Measurements from ENCODE around the gene FHIT. TPM values are rescaled to one million over a fixed set of nuclear protein-coding genes. Genes with fewer than 3 reads are reported as not detected.
A peak's percentile ranks its signal among the peaks of the same experiment; 100 is the strongest.

Gene FHIT
- total RNA-seq, 1 donor from 2014 or later, result 10.2 TPM

DNA sequence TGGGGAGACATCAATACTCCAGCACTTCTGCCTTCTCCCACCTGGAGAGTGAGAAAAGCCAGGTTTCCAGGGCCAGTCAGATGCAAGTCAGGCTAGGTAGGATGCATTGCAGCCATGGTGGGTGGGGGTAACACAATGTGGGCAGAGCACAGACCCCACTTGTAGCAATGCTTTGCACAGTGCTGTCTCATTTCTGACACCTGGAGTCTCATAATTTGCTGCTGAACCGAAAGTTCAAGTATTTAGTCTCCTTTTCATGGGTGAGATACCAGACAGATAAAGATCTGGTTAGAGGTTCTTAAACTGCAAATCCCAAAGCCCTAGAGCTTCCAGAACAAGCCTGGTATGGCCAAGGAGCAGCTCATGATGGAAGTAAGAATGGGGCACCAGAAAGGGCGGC lies 1321.1 kb downstream of the FHIT start:
- ATAC-seq, result no peak
- intact Hi-C loops (cut with DNase I), result no loop called here
- no peak for DNase-seq (ENCODE audit: low spot score)

DNA sequence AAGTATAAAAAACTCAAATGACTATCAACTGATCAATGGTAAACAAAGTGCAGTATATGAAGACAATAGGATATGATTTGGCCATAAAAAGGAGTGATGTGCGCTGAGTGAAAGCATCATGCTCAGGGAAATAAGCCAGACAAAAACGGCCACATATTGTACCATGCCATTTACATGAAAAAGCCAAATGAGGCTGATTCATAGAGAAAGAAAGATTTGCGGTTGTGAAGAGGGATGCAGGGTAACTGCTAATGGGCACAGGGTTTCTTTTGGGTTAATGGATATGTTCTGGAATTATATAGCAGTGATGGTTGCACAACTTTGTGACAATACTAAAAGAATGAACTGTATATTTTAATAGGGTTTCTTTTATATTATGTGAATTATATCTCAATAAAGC lies 1324.2 kb downstream of the FHIT start:
- intact Hi-C loops (cut with DNase I), result no loop called here
- ATAC-seq, result no peak

DNA sequence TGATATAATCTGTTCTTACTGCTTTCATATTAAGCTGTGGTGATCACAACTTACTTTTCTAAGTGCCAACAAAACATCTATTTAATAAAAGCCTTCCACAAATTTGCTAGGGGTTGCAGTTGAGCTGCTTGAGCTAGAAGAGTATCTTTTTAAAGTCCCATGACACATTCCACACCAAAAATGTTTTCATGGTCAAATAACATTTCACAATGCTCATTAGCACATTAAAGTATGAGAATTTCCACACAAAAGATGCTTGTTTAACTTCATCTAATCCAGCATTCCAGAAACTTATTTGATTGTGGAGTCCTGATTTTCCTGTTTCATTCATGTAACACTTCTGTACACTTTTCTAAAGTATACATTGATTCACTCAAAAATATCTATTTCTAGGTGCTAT lies 1325.3 kb downstream of the FHIT start:
- ATAC-seq (no peak), DNase-seq (ENCODE audit: low spot score) (no peak)
- intact Hi-C loops (cut with DNase I), result no loop called here

More for the DNA sequence above, 1324.2 kb downstream of the FHIT start:
- DNase-seq (ENCODE audit: low spot score), result no peak

DNA sequence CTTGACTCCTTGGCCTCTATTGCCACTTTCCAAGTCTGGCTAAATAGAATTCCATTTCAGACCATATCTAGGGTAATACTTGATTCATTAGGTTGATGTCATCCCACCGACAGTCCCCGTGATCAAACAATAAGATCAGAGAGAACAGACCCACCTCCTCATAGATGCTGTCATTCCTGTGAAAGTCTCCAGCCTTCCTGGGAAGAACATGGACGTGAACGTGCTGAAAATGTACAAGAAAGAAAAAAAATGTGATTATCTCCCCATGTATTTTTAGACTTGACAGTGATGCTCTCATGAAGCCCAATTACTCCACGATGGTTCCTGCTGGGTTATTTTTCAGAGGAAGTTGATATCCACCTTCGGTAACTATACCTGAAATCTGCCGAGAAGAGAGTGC lies 1329.1 kb downstream of the FHIT start:
- DNase-seq (ENCODE audit: low spot score), result no peak
- ATAC-seq, result no peak
- intact Hi-C loops (cut with DNase I), result no loop called here

DNA sequence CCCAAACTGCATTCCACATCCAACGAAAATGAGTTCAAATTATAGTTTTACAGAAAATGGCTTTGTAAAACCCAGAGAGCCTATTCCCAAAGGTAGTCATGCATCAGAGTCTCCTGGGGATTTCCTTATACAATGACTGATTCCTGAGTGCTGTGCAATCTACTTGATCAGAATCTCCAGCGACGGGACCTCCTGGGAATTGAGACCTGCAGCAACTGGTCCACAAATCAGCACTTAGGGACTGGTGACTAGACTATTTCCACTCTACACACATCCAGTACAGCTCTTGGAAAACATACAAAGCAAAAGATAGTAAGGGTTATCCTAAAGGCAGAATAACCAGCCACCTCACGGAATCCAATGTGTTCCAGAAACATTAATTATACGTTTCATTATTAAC lies 1330.4 kb downstream of the FHIT start:
- DNase-seq (ENCODE audit: low spot score) (no peak), ATAC-seq (no peak)
- intact Hi-C loops (cut with DNase I), result no loop called here

DNA sequence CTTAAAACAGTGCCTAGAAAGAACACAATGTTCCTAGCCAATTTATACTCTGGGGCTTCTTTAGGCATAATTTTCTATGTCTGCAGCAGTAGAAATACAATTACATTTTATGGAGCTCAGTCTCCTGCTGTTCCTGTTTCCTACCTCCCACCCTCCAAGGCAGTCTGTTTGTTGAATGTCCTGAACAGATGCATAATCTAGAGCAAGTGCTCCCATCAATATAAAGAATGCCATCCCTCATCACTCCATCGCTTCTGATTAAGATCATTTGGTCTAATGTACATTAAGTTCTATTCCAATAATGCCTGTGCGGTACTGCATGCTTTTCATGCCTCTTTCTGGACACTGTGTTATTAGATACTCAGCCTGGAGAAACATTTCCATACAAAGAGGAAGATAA lies 1331.7 kb downstream of the FHIT start:
- DNase-seq (ENCODE audit: low spot score) (no peak), ATAC-seq (no peak)
- intact Hi-C loops (cut with DNase I), result no loop called here

DNA sequence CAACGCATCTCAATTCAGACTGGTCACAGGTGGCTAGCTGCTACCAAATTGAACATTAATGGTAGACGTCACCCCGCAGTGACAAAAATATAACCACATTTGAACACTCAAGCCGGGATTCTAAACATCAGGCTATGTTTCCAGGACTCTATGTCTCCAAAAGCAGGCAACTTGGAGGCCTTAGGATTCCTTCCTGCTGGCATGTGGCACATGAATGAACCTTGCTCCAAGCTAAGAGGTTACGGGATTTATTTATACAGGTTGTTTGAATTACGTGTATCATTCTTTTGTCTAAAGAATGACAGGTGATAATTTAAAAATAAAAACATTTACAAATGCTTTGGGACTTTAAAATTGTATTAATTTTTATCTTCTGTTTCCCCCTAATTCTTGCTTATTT lies 1337.0 kb downstream of the FHIT start:
- intact Hi-C loops (cut with DNase I), result no loop called here
- ATAC-seq, result no peak
- no peak for DNase-seq (ENCODE audit: low spot score)

DNA sequence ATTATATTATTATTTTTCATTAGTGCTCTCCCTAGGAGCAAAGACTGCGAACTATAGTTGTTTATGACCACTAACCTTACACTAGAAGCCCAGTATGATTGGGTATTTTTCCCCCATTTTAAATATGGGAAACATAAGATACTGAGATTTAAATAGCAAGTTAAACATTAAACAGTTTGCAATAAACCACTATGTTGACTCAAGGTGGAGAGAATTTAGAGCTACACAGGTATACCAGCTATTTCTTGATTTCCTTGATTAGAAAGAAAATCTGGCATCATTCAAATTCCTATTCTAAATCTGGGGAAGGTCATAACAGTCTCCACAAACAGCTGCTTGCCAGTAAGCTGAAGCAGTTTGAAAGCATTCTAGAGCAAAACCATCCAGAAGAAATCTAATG lies 1337.6 kb downstream of the FHIT start:
- intact Hi-C loops (cut with DNase I), result no loop called here
- no peak for DNase-seq (ENCODE audit: low spot score)
- ATAC-seq, result no peak

DNA sequence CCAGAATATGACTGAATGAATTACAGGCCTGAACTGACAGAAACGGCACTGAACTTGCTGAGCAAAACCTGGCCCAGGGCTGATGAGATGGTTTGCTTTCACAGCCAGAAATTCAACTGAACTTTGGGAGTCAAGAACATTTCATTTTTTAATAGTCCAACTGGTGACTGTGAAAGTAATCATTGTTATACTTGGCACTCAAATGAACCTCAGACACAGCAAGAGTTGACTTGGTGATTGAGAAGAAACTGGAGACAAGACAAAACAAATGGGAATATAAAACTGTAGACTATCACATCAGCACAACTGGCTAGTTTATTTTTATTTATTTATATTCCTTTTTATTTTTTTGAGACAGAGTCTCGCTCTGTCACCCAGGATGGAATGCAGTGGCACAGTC lies 1342.6 kb downstream of the FHIT start:
- ATAC-seq (peak; percentile 61), DNase-seq (ENCODE audit: low spot score) (no peak)
- intact Hi-C loops (cut with DNase I), result no loop called here

DNA sequence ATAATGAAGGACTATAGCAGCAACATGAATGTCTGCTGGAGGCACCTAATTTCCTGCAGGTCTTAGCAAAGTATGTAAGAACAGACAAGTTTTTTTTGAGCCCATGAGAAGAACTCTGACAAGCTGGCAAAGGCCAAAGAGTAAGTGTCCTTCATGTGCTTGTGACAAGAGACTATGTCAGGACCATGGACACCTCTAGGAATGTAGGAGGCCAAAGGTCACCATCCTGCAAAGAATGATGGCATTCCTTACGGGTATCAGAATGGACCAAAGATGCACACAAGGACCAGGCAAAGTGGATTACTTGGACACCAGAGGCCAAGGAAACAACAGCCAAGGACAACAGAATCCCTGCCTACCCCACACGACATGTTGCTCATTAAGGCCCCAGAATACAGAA lies 1343.0 kb downstream of the FHIT start:
- intact Hi-C loops (cut with DNase I), result no loop called here
- ATAC-seq (no peak), DNase-seq (ENCODE audit: low spot score) (no peak)

DNA sequence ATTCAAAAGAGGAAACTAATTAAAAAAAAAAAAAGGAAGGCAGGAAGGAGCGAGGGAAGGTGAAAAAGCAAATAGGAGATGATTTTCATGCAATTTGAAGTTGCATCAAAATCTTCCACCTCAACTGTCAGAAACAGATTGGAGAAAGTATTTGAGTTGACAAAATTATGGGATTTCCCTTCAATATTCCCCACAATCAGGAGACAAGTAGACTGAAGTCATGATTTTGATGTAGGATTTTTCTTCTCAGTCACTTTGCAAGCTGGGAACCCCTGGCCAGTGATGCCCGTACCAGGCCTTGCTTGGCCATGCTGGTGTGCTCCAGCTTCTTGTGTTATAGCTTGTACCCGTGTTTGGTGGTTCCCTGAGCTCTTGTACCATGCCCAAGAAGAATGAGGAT lies 1347.0 kb downstream of the FHIT start:
- intact Hi-C loops (cut with DNase I), result no loop called here
- DNase-seq (ENCODE audit: low spot score) (no peak), ATAC-seq (no peak)

DNA sequence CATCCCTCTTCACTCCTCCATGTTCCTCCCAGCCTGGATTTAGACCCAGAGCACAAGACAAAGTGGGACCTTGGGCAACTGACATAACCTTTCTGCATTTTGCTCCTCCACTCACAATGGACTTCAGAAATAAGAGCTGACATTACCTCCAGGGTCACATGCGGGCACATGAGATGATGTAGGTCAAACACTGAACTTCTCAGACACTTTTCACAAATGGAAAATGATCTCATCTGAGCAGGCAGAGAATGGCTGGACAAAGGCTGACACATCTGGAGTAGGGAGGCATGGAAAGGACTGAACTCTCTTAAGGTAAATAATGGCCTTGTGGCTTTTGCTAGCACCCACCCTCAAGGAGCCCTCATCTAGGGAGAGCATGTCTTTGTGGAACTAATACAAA lies 1352.2 kb downstream of the FHIT start:
- no peak for ATAC-seq
- intact Hi-C loops (cut with DNase I), result no loop called here
- DNase-seq (ENCODE audit: low spot score), result no peak

DNA sequence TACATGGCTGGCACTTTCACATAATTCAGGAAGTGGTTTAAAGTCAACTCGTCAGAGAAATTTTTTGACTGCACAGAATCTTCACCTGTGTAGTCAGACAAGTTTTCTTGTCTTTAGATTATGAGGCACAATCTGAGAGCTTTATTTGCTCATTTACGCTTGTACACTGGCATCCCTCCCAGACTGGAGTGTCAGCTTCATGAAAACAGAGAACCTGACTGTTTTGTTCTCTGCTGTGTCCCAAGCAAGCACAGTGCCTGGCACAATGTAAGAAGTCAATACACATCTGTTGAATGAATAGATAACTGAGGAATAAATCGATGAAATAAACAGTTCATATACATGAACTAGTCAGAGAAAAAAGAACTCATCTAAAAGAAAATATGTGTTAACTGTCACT lies 1355.3 kb downstream of the FHIT start:
- DNase-seq (ENCODE audit: low spot score) (no peak), ATAC-seq (no peak)
- intact Hi-C loops (cut with DNase I), result no loop called here

DNA sequence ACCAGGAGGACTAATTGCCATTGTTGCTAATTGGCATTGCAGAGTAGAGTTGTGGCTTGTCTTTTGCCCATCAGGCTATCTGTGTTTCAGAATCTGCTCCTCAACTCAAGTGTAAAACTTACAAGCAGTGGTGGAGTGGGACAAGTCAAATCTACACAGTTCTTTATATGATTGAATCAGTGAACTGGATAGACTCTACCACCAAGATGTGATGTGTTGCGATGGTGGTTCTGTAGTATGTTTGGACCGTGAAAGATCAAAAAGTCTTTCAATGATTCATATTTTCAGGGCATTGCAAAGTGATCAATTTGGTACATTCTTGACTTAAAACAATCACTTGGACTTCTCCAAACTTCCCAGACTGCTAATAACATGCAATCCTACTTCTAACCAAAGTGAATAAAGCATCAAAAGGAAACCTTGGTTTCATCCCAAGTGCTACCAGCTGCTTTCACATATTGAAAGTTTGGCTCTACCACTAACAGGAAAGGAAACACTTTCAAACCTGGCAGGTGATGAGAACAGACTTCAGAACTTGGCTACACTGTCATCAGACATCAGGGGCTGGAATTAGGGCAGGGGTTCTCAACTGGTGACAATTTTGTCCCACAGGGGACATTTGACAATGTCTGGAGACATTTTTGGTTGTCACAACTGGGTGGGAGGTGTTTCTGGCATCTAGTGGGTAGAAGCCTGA lies 1356.7 kb downstream of the FHIT start:
- intact Hi-C loops (cut with DNase I), result no loop called here
- DNase-seq (ENCODE audit: low spot score) (no peak), ATAC-seq (no peak)

DNA sequence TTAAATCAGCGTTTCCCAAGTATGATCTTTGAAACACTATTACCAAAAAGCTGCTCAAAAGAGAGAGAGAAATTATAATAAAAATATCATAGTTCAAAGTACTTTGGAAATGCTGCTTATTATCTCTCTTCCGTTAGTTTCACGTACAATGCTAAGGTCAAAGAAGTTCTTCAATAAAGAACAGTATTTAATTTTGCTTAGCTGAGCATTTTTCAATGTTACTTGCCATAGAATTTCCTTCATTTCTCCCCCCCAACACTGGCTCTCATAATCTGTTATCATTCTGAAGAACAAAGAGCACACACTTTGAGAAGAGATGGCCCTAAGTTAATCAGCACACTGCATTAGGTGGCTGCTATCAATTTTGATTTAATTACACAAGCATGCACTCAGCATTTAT lies 1360.6 kb downstream of the FHIT start:
- intact Hi-C loops (cut with DNase I), result no loop called here
- ATAC-seq (no peak), DNase-seq (ENCODE audit: low spot score) (no peak)

DNA sequence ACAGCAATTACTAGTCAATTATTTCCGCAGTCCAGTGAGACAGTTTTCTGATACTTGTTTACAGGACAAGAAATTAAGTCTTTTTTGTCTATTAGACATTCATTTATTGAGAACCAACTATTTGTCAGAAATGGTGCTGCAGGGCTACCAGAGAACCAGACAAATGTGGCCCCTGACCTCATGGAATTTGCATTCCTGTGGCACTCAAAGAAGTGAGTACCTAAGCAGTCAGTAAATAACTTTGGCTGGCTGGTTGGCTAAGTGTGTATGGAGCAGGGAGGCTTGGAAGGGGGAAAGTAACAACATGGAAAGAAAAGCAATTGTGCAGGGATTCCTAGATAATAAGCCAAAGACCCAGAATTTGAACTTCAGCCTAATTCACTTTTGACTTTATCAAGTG lies 1364.5 kb downstream of the FHIT start:
- DNase-seq (ENCODE audit: low spot score), result no peak
- ATAC-seq, result no peak
- intact Hi-C loops (cut with DNase I), result no loop called here

DNA sequence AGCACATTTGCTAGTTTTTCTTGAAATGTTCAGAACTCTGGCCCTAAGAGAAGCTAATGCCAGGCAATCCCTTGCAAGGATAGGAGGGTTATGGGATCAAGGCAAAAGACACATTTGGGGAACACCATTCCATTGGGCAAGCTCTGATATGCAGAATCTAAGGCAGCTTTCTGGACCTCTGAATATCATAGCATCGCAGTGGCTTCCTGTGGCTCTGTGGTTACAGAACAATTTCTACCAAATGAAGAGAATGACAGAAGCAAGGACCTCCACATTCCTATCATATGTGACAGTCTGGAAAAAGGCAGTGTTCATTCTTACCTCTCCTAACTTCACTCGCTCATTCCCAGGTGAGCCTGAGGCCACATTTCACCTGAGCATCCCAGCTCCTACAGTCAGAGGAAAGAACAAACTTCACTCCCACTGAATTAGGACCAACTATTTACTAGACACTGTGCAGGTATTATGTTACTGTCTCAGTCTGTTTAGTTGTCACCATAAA lies 1365.3 kb downstream of the FHIT start:
- ATAC-seq (no peak), DNase-seq (ENCODE audit: low spot score) (no peak)
- intact Hi-C loops (cut with DNase I), result no loop called here

DNA sequence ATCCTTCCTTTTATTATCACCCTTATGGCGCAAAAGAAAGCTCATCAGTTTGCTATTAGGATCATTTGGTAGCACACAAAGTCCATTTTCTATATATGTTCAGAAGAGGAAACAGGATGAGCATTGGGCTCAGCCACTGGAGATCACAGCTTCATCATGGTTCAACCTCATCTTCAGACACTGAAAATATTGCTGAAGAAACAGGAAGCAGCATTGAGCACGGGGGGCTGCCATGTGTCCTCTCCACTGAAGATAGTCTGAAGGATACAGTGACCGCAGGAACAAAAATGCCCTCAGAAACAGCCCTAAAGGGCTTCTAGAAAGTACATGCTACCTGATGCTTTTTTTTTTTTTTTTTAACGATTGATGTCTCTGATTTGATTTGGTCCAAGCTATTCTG lies 1366.2 kb downstream of the FHIT start:
- ATAC-seq (peak; percentile 71), DNase-seq (ENCODE audit: low spot score) (no peak)
- intact Hi-C loops (cut with DNase I), result no loop called here

DNA sequence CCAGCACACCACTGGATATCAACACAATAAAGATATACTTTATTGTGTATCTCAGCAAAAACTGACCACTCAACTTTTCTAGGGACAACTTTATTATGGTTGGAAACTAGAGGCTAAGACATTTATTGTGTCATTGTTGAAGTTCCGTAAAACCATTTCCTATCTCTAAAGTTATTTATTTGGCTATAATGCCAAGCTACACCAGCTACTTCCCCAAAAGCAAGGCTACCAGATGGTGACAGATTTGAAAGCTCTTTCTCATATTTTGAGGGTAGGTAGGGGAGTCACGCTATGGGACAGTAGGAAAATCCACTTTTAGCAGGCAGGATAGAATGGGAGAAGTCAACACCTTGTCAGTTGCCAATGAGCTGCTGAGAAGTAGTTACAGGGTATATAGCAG lies 1366.8 kb downstream of the FHIT start:
- intact Hi-C loops (cut with DNase I), result no loop called here

DNA sequence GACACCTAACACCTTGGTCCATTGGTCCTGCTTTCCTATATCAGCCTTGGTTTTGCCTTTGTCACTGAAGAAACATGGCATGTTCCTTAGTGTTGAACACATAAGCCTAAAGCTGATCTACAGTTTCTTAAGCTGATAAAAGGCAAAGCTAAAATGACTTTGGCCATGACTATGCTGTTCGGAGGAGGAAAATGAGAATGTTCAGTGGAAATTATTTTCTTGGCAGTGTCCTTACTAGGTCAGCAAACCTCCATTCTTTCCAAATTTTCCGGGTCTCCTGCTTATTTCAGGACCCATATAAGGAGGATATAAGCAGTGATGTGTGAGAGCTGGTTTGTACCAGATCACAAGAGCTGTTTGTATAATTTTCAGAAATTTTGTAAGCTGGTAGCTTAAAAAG lies 1368.5 kb downstream of the FHIT start:
- no peak for DNase-seq (ENCODE audit: low spot score)
- intact Hi-C loops (cut with DNase I), result no loop called here
- no peak for ATAC-seq

More for the DNA sequence above, 1366.8 kb downstream of the FHIT start:
- peak; percentile 78 for ATAC-seq
- no peak for DNase-seq (ENCODE audit: low spot score)

DNA sequence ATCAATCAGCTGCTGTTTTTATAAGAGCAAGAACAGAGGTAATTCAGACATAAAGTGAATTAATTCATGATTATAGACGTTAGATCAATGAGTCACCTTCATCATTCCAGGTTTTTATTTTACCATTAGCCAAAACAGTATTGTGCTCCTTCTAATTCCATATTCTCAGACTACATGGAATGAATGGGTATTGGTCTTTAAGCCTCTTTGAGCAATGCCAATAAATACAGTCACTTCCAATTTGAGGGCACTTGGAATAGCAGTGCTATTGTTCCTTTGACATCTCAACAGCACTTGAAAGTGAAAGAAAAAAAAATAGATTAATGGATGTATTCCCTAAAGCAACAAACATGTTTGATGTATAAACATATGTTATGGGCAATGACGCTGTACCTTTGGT lies 1370.5 kb downstream of the FHIT start:
- intact Hi-C loops (cut with DNase I), result no loop called here
- DNase-seq (ENCODE audit: low spot score), result no peak
- ATAC-seq, result no peak

Measured in sciatic nerve (tissue), 2 donors.